GM12801 (cell line): ENCODE results near the gene RTP2.

Source experiments
- CTCF ChIP-seq: IDR thresholded peaks from one replicate; pipeline ENCODE4 v1.5.1; 2011; ENCODE audit warnings: control low read depth; ENCODE audit not compliant: insufficient read length; ENCODE audit errors: extremely low read depth

The RTP2 gene

GRCh38 chr3:187728940-187729583 lies 26.7 kb upstream of the RTP2 start:
- TF ChIP-seq CTCF: no peak

GRCh38 chr3:187728248-187728647 lies 25.9 kb upstream of the RTP2 start:
- TF ChIP-seq CTCF: no peak

- TF ChIP-seq CTCF: no peak
These were observed 24.2 kb upstream of the RTP2 start for GRCh38 chr3:187726564-187726963.

GRCh38 chr3:187725653-187726370 lies 23.5 kb upstream of the RTP2 start:
- no peak for TF ChIP-seq CTCF

GRCh38 chr3:187725224-187725623 lies 22.9 kb upstream of the RTP2 start:
- TF ChIP-seq CTCF: no peak

- no peak for TF ChIP-seq CTCF
These were observed 19.9 kb upstream of the RTP2 start for GRCh38 chr3:187722206-187722612.

GRCh38 chr3:187721055-187721454 lies 18.7 kb upstream of the RTP2 start:
- no peak for TF ChIP-seq CTCF

- TF ChIP-seq CTCF: no peak
These were observed 17.9 kb upstream of the RTP2 start for GRCh38 chr3:187720337-187720670.
